ENCODE data around the gene CUBN.

CUBN gene

GRCh38 chr10:16965344-16965616 is 164.3 kb downstream of the CUBN start:
- H3K36me3 Mint-ChIP-seq: peaks cover 0 to 4% of the 10 kb centered on the region in 2 donors
- DNase-seq (no peak), ATAC-seq (replicated peaks) (no peak)
- H3K27ac Mint-ChIP-seq: no peak overlapping the region
- H3K9me3 Mint-ChIP-seq: no peaks in the 10 kb centered on the region
- peaks cover 0 to 6% of the 10 kb centered on the region in 2 donors for H3K27me3 Mint-ChIP-seq
- no peak overlapping the region for H3K4me3 Mint-ChIP-seq
- H3K4me1 Mint-ChIP-seq: no peaks in the 10 kb centered on the region

GRCh38 chr10:16964576-16965343 is 164.9 kb downstream of the CUBN start:
- Mint-ChIP-seq H3K36me3 (peaks cover 0 to 4% of the 10 kb centered on the region in 2 donors), H3K9me3 (no peaks in the 10 kb centered on the region), H3K4me3 (no peak overlapping the region), H3K27ac (no peak overlapping the region), H3K27me3 (peaks cover 0 to 6% of the 10 kb centered on the region in 2 donors), H3K4me1 (no peaks in the 10 kb centered on the region)
- DNase-seq: no peak
- no peak for ATAC-seq (replicated peaks)

GRCh38 chr10:16960551-16960950 is 169.1 kb downstream of the CUBN start:
- H3K9me3 Mint-ChIP-seq: no peaks in the 10 kb centered on the region

GRCh38 chr10:16957038-16957437 is 172.6 kb downstream of the CUBN start:
- H3K9me3 Mint-ChIP-seq: no peaks in the 10 kb centered on the region
- peaks cover 0 to 4% of the 10 kb centered on the region in 2 donors for H3K36me3 Mint-ChIP-seq
- no peak overlapping the region for H3K4me3 Mint-ChIP-seq
- H3K27me3 Mint-ChIP-seq: no peaks in the 10 kb centered on the region
- no peak overlapping the region for H3K27ac Mint-ChIP-seq
- no peaks in the 10 kb centered on the region for H3K4me1 Mint-ChIP-seq
- ATAC-seq (replicated peaks) (no peak), DNase-seq (no peak)

More at GRCh38 chr10:16960551-16960950, 169.1 kb downstream of the CUBN start:
- ATAC-seq (replicated peaks): no peak
- Mint-ChIP-seq H3K4me3 (no peak overlapping the region), H3K4me1 (no peaks in the 10 kb centered on the region), H3K36me3 (peaks cover 0 to 4% of the 10 kb centered on the region in 2 donors), H3K27ac (no peak overlapping the region), H3K27me3 (no peaks in the 10 kb centered on the region)
- DNase-seq: no peak

GRCh38 chr10:16954280-16955030 is 175.2 kb downstream of the CUBN start:
- no peak for DNase-seq
- H3K36me3 Mint-ChIP-seq: no peaks in the 10 kb centered on the region
- ATAC-seq (replicated peaks): no peak
- H3K4me3 Mint-ChIP-seq: no peak overlapping the region
- no peaks in the 10 kb centered on the region for H3K9me3 Mint-ChIP-seq
- no peak overlapping the region for H3K27ac Mint-ChIP-seq
- no peaks in the 10 kb centered on the region for H3K27me3 Mint-ChIP-seq
- no peaks in the 10 kb centered on the region for H3K4me1 Mint-ChIP-seq

GRCh38 chr10:16953270-16953669 is 176.3 kb downstream of the CUBN start:
- no peaks in the 10 kb centered on the region for H3K4me1 Mint-ChIP-seq
- H3K27me3 Mint-ChIP-seq: no peaks in the 10 kb centered on the region
- no peak for ATAC-seq (replicated peaks)

GRCh38 chr10:16952610-16953009 is 177.0 kb downstream of the CUBN start:
- no peaks in the 10 kb centered on the region for H3K9me3 Mint-ChIP-seq

More at GRCh38 chr10:16953270-16953669, 176.3 kb downstream of the CUBN start:
- no peaks in the 10 kb centered on the region for H3K9me3 Mint-ChIP-seq
- H3K27ac Mint-ChIP-seq: no peak overlapping the region
- no peak for DNase-seq
- no peaks in the 10 kb centered on the region for H3K36me3 Mint-ChIP-seq
- H3K4me3 Mint-ChIP-seq: no peak overlapping the region

GRCh38 chr10:16952080-16952479 is 177.5 kb downstream of the CUBN start:
- no peaks in the 10 kb centered on the region for H3K36me3 Mint-ChIP-seq
- no peak overlapping the region for H3K4me3 Mint-ChIP-seq
- H3K27ac Mint-ChIP-seq: no peak overlapping the region
- no peak for ATAC-seq (replicated peaks)
- no peaks in the 10 kb centered on the region for H3K27me3 Mint-ChIP-seq
- H3K4me1 Mint-ChIP-seq: no peaks in the 10 kb centered on the region
- no peak for DNase-seq
- no peaks in the 10 kb centered on the region for H3K9me3 Mint-ChIP-seq

More at GRCh38 chr10:16952610-16953009, 177.0 kb downstream of the CUBN start:
- no peaks in the 10 kb centered on the region for H3K27me3 Mint-ChIP-seq
- no peaks in the 10 kb centered on the region for H3K4me1 Mint-ChIP-seq
- DNase-seq: no peak
- H3K36me3 Mint-ChIP-seq: no peaks in the 10 kb centered on the region
- no peak overlapping the region for H3K27ac Mint-ChIP-seq
- ATAC-seq (replicated peaks): no peak
- no peak overlapping the region for H3K4me3 Mint-ChIP-seq

- Mint-ChIP-seq H3K9me3 (no peaks in the 10 kb centered on the region), H3K27ac (no peak overlapping the region), H3K27me3 (no peaks in the 10 kb centered on the region), H3K36me3 (no peaks in the 10 kb centered on the region), H3K4me1 (no peaks in the 10 kb centered on the region), H3K4me3 (no peak overlapping the region)
- DNase-seq (no peak), ATAC-seq (replicated peaks) (peak; percentile 51 to 61)
These were observed 178.7 kb downstream of the CUBN start for GRCh38 chr10:16950656-16951601.

- DNase-seq (no peak), ATAC-seq (replicated peaks) (no peak)
- Mint-ChIP-seq H3K4me1 (no peaks in the 10 kb centered on the region), H3K27me3 (no peaks in the 10 kb centered on the region), H3K27ac (no peak overlapping the region), H3K36me3 (no peaks in the 10 kb centered on the region), H3K4me3 (no peak overlapping the region), H3K9me3 (no peaks in the 10 kb centered on the region)
These were observed 179.8 kb downstream of the CUBN start for GRCh38 chr10:16949816-16950215.

GRCh38 chr10:16948361-16948760 is 181.2 kb downstream of the CUBN start:
- DNase-seq (no peak), ATAC-seq (replicated peaks) (no peak)
- no peak overlapping the region for H3K27ac Mint-ChIP-seq
- H3K36me3 Mint-ChIP-seq: no peaks in the 10 kb centered on the region
- no peak overlapping the region for H3K4me3 Mint-ChIP-seq
- no peaks in the 10 kb centered on the region for H3K9me3 Mint-ChIP-seq
- no peaks in the 10 kb centered on the region for H3K4me1 Mint-ChIP-seq
- H3K27me3 Mint-ChIP-seq: no peaks in the 10 kb centered on the region

GRCh38 chr10:16947069-16947468 is 182.5 kb downstream of the CUBN start:
- no peaks in the 10 kb centered on the region for H3K9me3 Mint-ChIP-seq
- H3K36me3 Mint-ChIP-seq: no peaks in the 10 kb centered on the region
- no peaks in the 10 kb centered on the region for H3K4me1 Mint-ChIP-seq
- DNase-seq (no peak), ATAC-seq (replicated peaks) (no peak)
- H3K27me3 Mint-ChIP-seq: no peaks in the 10 kb centered on the region
- no peak overlapping the region for H3K4me3 Mint-ChIP-seq
- no peak overlapping the region for H3K27ac Mint-ChIP-seq

- Mint-ChIP-seq H3K27ac (no peak overlapping the region), H3K27me3 (no peaks in the 10 kb centered on the region), H3K4me3 (no peak overlapping the region), H3K4me1 (no peaks in the 10 kb centered on the region), H3K9me3 (no peaks in the 10 kb centered on the region), H3K36me3 (no peaks in the 10 kb centered on the region)
- ATAC-seq (replicated peaks): no peak
- DNase-seq: no peak
These were observed 184.0 kb downstream of the CUBN start for GRCh38 chr10:16945593-16945992.

GRCh38 chr10:16944986-16945385 is 184.6 kb downstream of the CUBN start:
- Mint-ChIP-seq H3K27ac (no peak overlapping the region), H3K4me1 (no peaks in the 10 kb centered on the region), H3K9me3 (no peaks in the 10 kb centered on the region), H3K4me3 (no peak overlapping the region), H3K36me3 (no peaks in the 10 kb centered on the region), H3K27me3 (no peaks in the 10 kb centered on the region)
- ATAC-seq (replicated peaks): no peak
- DNase-seq: no peak
